PC-3 (cell line): Measurements from ENCODE around the gene RAP1GAP2. TPM values are rescaled to one million over a fixed set of nuclear protein-coding genes. Genes with fewer than 3 reads are reported as not detected.

ENCODE experiments used
- ATAC-seq: fragments of 200-7000 bp; cut with Tn5 transposase; 2 replicates; pipeline ENCODE4 v1.9.1; 2020; ENCODE audit warnings: mild to moderate bottlenecking, moderate library complexity
- BruUV-seq: library from RNA; stranded (reverse); fragments of 400-500 nt; replicated peaks from 2 replicates; lab custom pipeline; 2021; lab: Mats Ljungman, UMichigan
- CTCF ChIA-PET: fragments of 300-600 bp; sonication (Branson Sonifier 250); formaldehyde crosslinking; loops from one replicate; lab custom pipeline; 2022; ENCODE audit warnings: antibody characterized with exemption; lab: Charles Lee
- POLR2A ChIA-PET: fragments of 300-600 bp; sonication (Branson Sonifier 250); formaldehyde crosslinking; loops from one replicate; lab custom pipeline; 2022; ENCODE audit warnings: antibody characterized with exemption; ENCODE audit not compliant: unreplicated experiment; lab: Charles Lee
- DNase-seq: peaks from one replicate; pipeline ENCODE4 v3.0.0-alpha.2; 2015
- H2AFZ ChIP-seq: fragments of 300-600 bp; sonication (generic); 2 replicates; pipeline ENCODE4 v1.6.0; 2016; ENCODE audit warnings: antibody characterized with exemption, low read length
- H3F3A ChIP-seq: fragments of 300-600 bp; sonication (generic); one replicate; pipeline ENCODE4 v1.6.0; 2017; ENCODE audit warnings: antibody characterized with exemption, low read length, control low read depth, mild to moderate bottlenecking; ENCODE audit not compliant: unreplicated experiment
- H3K27ac ChIP-seq: fragments of 300-600 bp; sonication (generic); 2 replicates; pipeline ENCODE4 v1.5.1; 2016; ENCODE audit warnings: mild to moderate bottlenecking, low read length
- H3K27me3 ChIP-seq: fragments of 300-600 bp; sonication (generic); 2 replicates; pipeline ENCODE4 v1.6.1; 2016; ENCODE audit warnings: low read length, mixed read lengths
- H3K36me3 ChIP-seq: fragments of 300-600 bp; sonication (generic); 2 replicates; pipeline ENCODE4 v1.6.1; 2016; ENCODE audit warnings: low read depth, mixed run types, low read length, mixed read lengths
- H3K4me1 ChIP-seq: fragments of 300-600 bp; sonication (generic); 2 replicates; pipeline ENCODE4 v1.5.1; 2016; ENCODE audit warnings: low read length; ENCODE audit not compliant: insufficient read depth
- H3K4me2 ChIP-seq: fragments of 300-600 bp; sonication (generic); 2 replicates; pipeline ENCODE4 v1.6.0; 2016; ENCODE audit warnings: low read length
- H3K4me3 ChIP-seq: fragments of 300-600 bp; sonication (generic); 2 replicates; pipeline ENCODE4 v1.5.1; 2016; ENCODE audit warnings: mild to moderate bottlenecking, low read length, mixed read lengths
- H3K79me2 ChIP-seq: fragments of 300-600 bp; sonication (generic); 2 replicates; pipeline ENCODE4 v1.6.1; 2017; ENCODE audit warnings: low read length, mixed read lengths
- H3K9ac ChIP-seq: fragments of 300-600 bp; sonication (generic); 2 replicates; pipeline ENCODE4 v1.6.0; 2016; ENCODE audit warnings: mild to moderate bottlenecking, low read length
- H3K9me2 ChIP-seq: fragments of 300-600 bp; sonication (generic); replicated peaks from 2 replicates; pipeline ENCODE4 v1.6.1; 2016; ENCODE audit warnings: mixed run types, low read length, mixed read lengths
- H3K9me3 ChIP-seq: fragments of 300-600 bp; sonication (generic); 2 replicates; pipeline ENCODE4 v1.6.1; 2016; ENCODE audit warnings: low read length, mixed read lengths
- H4K20me1 ChIP-seq: fragments of 300-600 bp; sonication (generic); 2 replicates; pipeline ENCODE4 v1.6.1; 2016; ENCODE audit warnings: low read length, mixed read lengths
- EZH2 ChIP-seq: fragments of 300-600 bp; sonication (generic); IDR thresholded peaks from one replicate; pipeline ENCODE4 v1.6.1; 2017; ENCODE audit warnings: antibody characterized with exemption, mild to moderate bottlenecking, low read length; ENCODE audit not compliant: unreplicated experiment
- EZH2phosphoT487 ChIP-seq: fragments of 300-600 bp; sonication (generic); IDR thresholded peaks from 2 replicates; pipeline ENCODE4 v1.6.1; 2018; ENCODE audit warnings: mild to moderate bottlenecking, antibody characterized with exemption, low read length, borderline replicate concordance
- intact Hi-C: fragments of 100-400 bp; cut with micrococcal nuclease; formaldehyde crosslinking; loops from 2 replicates; pipeline ENCODE4 v1.9.0; 2023
- total RNA-seq: library from RNA; depleted of rRNA; stranded (reverse); fragments of >200 nt; gene quantifications from 2 replicates; pipeline ENCODE4 v1.2.3, GENCODE V29; 2014
- TF ChIP-seq, protein P1 (sequence below): fragments of 300-600 bp; sonication (generic); conservative IDR thresholded peaks from 2 replicates; pipeline ENCODE4 v1.5.1; 2017; ENCODE audit warnings: antibody characterized with exemption, low read depth, mild to moderate bottlenecking, low read length

The RAP1GAP2 gene
- total RNA-seq, 1 experiment from 2014 or later: 14.5 TPM

DNA sequence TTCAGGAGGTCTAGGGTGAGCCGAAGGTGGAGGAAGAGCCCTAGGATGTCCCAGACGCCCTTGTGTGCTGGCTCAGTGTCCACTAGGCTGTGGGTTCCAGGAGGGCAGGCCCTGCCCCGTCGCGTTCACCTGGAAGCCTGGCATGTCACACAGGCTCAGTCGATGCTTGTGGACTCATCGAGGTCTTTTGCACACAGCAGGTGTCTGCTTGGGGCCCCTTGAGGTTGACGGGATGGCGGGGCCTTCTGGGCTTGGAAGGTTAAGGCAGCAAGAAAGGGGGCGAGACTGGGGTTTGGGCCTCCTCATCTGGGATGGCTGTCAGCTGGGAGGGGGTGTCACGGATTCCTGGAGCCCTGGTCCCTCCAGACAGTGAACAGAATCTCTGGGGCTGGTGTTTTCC is 1.9 kb downstream of the RAP1GAP2 start:
- no peak overlapping the region for H3K4me2 ChIP-seq
- no peaks in the 10 kb centered on the region for H3K27me3 ChIP-seq
- H3K36me3 ChIP-seq: no peaks in the 10 kb centered on the region
- no peaks in the 10 kb centered on the region for H3K79me2 ChIP-seq
- no peaks in the 10 kb centered on the region for H3F3A ChIP-seq
- no peak overlapping the region for H3K9ac ChIP-seq
- H3K9me2 ChIP-seq: no peaks in the 10 kb centered on the region
- H3K9me3 ChIP-seq: no peaks in the 10 kb centered on the region
- intact Hi-C loops: no loop called here
- no peak for DNase-seq
- no peak overlapping the region for H2AFZ ChIP-seq
- no peak overlapping the region for H3K27ac ChIP-seq
- H3K4me1 ChIP-seq: no peaks in the 10 kb centered on the region
- no peak overlapping the region for H3K4me3 ChIP-seq
- TF ChIP-seq EZH2phosphoT487 (no peak), EZH2 (no peak)
- TF ChIP-seq, protein P1, sequence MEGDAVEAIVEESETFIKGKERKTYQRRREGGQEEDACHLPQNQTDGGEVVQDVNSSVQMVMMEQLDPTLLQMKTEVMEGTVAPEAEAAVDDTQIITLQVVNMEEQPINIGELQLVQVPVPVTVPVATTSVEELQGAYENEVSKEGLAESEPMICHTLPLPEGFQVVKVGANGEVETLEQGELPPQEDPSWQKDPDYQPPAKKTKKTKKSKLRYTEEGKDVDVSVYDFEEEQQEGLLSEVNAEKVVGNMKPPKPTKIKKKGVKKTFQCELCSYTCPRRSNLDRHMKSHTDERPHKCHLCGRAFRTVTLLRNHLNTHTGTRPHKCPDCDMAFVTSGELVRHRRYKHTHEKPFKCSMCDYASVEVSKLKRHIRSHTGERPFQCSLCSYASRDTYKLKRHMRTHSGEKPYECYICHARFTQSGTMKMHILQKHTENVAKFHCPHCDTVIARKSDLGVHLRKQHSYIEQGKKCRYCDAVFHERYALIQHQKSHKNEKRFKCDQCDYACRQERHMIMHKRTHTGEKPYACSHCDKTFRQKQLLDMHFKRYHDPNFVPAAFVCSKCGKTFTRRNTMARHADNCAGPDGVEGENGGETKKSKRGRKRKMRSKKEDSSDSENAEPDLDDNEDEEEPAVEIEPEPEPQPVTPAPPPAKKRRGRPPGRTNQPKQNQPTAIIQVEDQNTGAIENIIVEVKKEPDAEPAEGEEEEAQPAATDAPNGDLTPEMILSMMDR: no peak
- no TSS peak for BruUV-seq
- no peak for ATAC-seq
- no peaks in the 10 kb centered on the region for H4K20me1 ChIP-seq
- POLR2A ChIA-PET: no interaction called here
- CTCF ChIA-PET: interaction anchor here (0.7 kb wide), 1 partner anchor 9 kb away, joined by 3 read pairs; no protein-coding TSS in a partner anchor

DNA sequence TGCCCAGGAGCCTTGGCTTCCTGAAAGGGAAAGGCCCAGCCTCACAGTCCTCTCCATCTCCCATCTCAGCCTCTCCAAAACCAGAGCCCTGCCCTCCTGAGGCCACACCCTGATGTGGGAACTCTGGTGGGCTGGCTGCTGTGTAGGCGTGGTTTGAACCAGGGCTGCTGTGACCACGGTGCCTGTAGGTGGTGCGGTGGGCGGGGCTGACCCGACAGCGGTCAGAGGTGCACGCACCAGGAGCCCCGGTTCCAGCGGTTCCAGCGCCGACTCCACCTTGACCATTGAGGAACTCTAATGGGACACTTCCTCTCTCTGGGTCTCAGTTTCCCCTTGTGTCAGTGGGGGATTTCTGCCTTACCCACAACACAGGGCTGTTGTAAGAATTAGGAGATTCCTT is 2.4 kb downstream of the RAP1GAP2 start:
- H3K9me3 ChIP-seq: no peaks in the 10 kb centered on the region
- H3K79me2 ChIP-seq: no peaks in the 10 kb centered on the region
- no peak for DNase-seq
- H4K20me1 ChIP-seq: no peaks in the 10 kb centered on the region
- no TSS peak for BruUV-seq
- H3K4me2 ChIP-seq: no peak overlapping the region
- H3K27ac ChIP-seq: no peak overlapping the region
- H3K36me3 ChIP-seq: no peaks in the 10 kb centered on the region
- no peak overlapping the region for H2AFZ ChIP-seq
- no peak overlapping the region for H3K9ac ChIP-seq
- intact Hi-C loops: no loop called here
- H3K4me3 ChIP-seq: no peak overlapping the region
- H3F3A ChIP-seq: no peaks in the 10 kb centered on the region
- ATAC-seq: no peak
- no peaks in the 10 kb centered on the region for H3K27me3 ChIP-seq
- no peaks in the 10 kb centered on the region for H3K4me1 ChIP-seq
- ChIA-PET CTCF (no interaction called here), POLR2A (no interaction called here)
- TF ChIP-seq, protein P1: no peak
- no peak for TF ChIP-seq EZH2
- no peak for TF ChIP-seq EZH2phosphoT487
- H3K9me2 ChIP-seq: no peaks in the 10 kb centered on the region

DNA sequence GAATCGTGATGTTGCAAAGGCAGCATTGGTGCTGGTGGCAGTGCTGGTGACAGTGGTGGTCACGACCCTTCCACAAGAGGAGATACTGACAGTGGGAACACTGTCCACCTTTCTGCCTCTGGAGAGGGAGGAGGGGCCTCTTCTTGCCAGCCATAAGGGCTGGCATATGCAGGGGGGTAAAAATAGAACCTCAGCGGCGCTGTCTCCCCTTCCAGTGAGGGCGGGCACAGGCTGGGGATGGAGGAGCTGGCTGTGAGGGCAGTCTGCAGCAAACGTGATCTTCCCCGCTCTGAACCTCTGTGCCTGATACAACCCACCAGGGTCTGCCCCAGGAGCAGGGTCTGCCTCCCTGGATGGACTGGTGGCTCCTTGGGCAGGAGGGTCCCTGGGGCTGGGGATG is 3.4 kb downstream of the RAP1GAP2 start:
- peaks cover 7% of the 10 kb centered on the region for H3K4me1 ChIP-seq
- TF ChIP-seq EZH2 (no peak), EZH2phosphoT487 (no peak)
- TF ChIP-seq, protein P1: no peak
- no peak overlapping the region for H3K4me2 ChIP-seq
- H3K79me2 ChIP-seq: no peaks in the 10 kb centered on the region
- H4K20me1 ChIP-seq: no peaks in the 10 kb centered on the region
- ChIA-PET POLR2A (no interaction called here), CTCF (no interaction called here)
- no peak overlapping the region for H3K27ac ChIP-seq
- BruUV-seq: no TSS peak
- ATAC-seq: no peak
- H3K27me3 ChIP-seq: no peaks in the 10 kb centered on the region
- H3K9me3 ChIP-seq: no peaks in the 10 kb centered on the region
- H3K9me2 ChIP-seq: no peaks in the 10 kb centered on the region
- H3K4me3 ChIP-seq: no peak overlapping the region
- no peaks in the 10 kb centered on the region for H3K36me3 ChIP-seq
- no peak for DNase-seq
- no peak overlapping the region for H2AFZ ChIP-seq
- no peak overlapping the region for H3K9ac ChIP-seq
- intact Hi-C loops: no loop called here
- H3F3A ChIP-seq: no peaks in the 10 kb centered on the region
